Thyroid gland (tissue), 4 donors: ENCODE measurements around the gene PANX2. TPM values are rescaled to one million over a fixed set of nuclear protein-coding genes. Genes with fewer than 3 reads are reported as not detected.

Experiments used
- DNase-seq, 2 donors: peaks; one replicate each; pipeline ENCODE4 v3.0.0-alpha.2; 2019
- H3K27ac ChIP-seq, 3 donors: fragments of 200-600 bp; sonication (generic); 1 replicate in 2 of 3; 2 replicates in 1 of 3; pipeline ENCODE4 v1.5.1; 2016 to 2019; ENCODE audit warnings: mild to moderate bottlenecking in 1 of 3, moderate library complexity in 1 of 3
- H3K27me3 ChIP-seq: fragments of 200-600 bp; sonication (generic); one replicate; pipeline ENCODE4 v1.5.1; 2019
- H3K36me3 ChIP-seq, 2 donors: fragments of 200-600 bp; sonication (generic); one replicate each; pipeline ENCODE4 v1.5.1; 2016 to 2019
- H3K4me1 ChIP-seq, 2 donors: fragments of 200-600 bp; sonication (generic); one replicate each; pipeline ENCODE4 v1.5.1; 2017 to 2019
- H3K4me3 ChIP-seq, 3 donors: fragments of 200-600 bp; sonication (generic); replicated peaks in 1 of 3; 1 replicate in 2 of 3; 2 replicates in 1 of 3; pipeline ENCODE4 v1.5.1; 2016; ENCODE audit warnings: mild to moderate bottlenecking in 1 of 3
- H3K9me3 ChIP-seq: fragments of 200-600 bp; sonication (generic); one replicate; pipeline ENCODE4 v1.5.1; 2017
- CTCF ChIP-seq, 6 experiments: fragments of 200-600 bp in 3 of 6; fragments of 450-650 bp in 3 of 6; sonication (generic) in 3 of 6; IDR thresholded peaks; one replicate each; pipeline ENCODE4 v1.5.1; 2016 to 2019; ENCODE audit warnings: antibody characterized with exemption in 6 of 6, mild to moderate bottlenecking in 2 of 6, inconsistent platforms in 1 of 6, moderate library complexity in 1 of 6
- POLR2A ChIP-seq, 2 donors: fragments of 450-650 bp; IDR thresholded peaks; one replicate each; pipeline ENCODE4 v1.6.1; 2017; ENCODE audit warnings: antibody characterized with exemption in 2 of 2, mild to moderate bottlenecking in 2 of 2, moderate library complexity in 1 of 2
- WGBS, 2 donors: methylation state at CpG; one replicate each; pipeline ENCODE4 v1.1.5; 2017; 5-methylcytosine and 5-hydroxymethylcytosine counted together
- intact Hi-C: fragments of 100-400 bp; cut with DNase I; formaldehyde crosslinking; loops from one replicate; pipeline ENCODE4 v1.15.1; 2023
- total RNA-seq, 4 donors: library from RNA; depleted of rRNA; stranded (reverse); fragments of >200 nt; gene quantifications; one replicate each; pipeline ENCODE4 v1.2.3, GENCODE V29; 2016

PANX2 gene
- total RNA-seq, 4 donors from 2014 or later = 9.0 to 12.1 (median 10.9) TPM

DNA sequence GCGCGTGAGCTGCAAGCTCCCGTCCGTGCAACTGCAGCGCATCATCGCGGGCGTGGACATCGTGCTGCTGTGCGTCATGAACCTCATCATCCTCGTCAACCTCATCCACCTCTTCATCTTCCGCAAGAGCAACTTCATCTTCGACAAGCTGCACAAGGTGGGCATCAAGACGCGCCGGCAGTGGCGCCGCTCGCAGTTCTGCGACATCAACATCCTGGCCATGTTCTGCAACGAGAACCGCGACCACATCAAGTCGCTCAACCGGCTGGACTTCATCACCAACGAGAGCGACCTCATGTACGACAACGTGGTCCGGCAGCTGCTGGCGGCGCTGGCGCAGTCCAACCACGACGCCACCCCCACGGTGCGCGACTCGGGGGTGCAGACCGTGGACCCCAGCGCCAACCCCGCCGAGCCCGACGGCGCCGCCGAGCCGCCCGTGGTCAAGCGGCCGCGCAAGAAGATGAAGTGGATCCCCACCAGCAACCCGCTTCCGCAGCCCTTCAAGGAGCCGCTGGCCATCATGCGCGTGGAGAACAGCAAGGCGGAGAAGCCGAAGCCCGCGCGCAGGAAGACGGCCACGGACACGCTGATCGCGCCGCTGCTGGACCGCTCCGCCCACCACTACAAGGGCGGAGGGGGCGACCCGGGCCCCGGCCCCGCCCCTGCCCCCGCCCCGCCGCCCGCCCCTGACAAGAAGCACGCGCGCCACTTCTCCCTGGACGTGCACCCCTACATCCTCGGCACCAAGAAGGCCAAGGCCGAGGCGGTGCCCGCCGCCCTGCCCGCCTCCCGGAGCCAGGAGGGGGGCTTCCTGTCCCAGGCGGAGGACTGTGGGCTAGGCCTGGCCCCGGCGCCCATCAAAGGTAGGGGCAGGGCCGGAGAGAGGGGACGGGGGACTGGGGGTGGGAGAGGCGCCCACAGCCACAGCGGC lies 7.3 kb downstream of the PANX2 start:
- DNase-seq = no peak
- 86 to 91% methylated on average over 62 to 64 of the region's 98 CpGs for WGBS, 2 donors
- no peaks in the 10 kb centered on the region for H3K27me3 ChIP-seq

DNA sequence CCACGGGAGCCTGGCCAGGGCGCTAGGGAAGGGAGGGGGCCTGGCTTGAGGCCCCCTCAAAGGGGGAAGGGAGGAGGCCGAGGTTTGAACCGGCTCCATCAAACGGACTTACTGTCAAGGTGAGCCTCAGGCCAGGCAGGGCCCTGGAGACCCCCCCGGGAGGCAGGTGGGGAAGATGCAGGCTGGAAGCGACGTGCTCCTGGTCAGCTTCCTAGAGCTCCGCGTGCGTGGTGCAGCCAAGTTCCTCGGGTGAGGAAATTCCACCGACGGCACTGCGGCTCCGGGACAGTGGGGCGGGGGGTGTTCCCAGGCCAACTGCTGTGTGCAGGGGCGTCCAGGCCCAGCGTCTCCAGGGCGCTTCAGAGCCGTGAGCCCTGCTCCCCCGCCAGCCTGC lies 7.9 kb downstream of the PANX2 start:
- Histone ChIP-seq H3K27ac (no peak overlapping the region), H3K36me3 (no peaks in the 10 kb centered on the region), H3K4me1 (peaks cover 11 to 12% of the 10 kb centered on the region in 2 donors), H3K9me3 (no peaks in the 10 kb centered on the region), H3K4me3 (no peak overlapping the region), H3K27me3 (no peaks in the 10 kb centered on the region)
- intact Hi-C loops = no loop called here
- TF ChIP-seq POLR2A (IDR thresholded peaks at IDR 0.05) = no peak
- no peak for TF ChIP-seq CTCF (IDR thresholded peaks at IDR 0.05)
- DNase-seq = no peak
- WGBS, 2 donors = 59 to 82% methylated on average over 16 to 20 of the region's 22 CpGs

More for the DNA sequence above, 7.3 kb downstream of the PANX2 start:
- intact Hi-C loops = no loop called here
- Histone ChIP-seq H3K4me1 (peaks cover 5 to 6% of the 10 kb centered on the region in 2 donors), H3K36me3 (no peaks in the 10 kb centered on the region), H3K4me3 (no peak overlapping the region), H3K27ac (no peak overlapping the region), H3K9me3 (no peaks in the 10 kb centered on the region)
- TF ChIP-seq CTCF (IDR thresholded peaks at IDR 0.05) (no peak), POLR2A (IDR thresholded peaks at IDR 0.05) (no peak)

DNA sequence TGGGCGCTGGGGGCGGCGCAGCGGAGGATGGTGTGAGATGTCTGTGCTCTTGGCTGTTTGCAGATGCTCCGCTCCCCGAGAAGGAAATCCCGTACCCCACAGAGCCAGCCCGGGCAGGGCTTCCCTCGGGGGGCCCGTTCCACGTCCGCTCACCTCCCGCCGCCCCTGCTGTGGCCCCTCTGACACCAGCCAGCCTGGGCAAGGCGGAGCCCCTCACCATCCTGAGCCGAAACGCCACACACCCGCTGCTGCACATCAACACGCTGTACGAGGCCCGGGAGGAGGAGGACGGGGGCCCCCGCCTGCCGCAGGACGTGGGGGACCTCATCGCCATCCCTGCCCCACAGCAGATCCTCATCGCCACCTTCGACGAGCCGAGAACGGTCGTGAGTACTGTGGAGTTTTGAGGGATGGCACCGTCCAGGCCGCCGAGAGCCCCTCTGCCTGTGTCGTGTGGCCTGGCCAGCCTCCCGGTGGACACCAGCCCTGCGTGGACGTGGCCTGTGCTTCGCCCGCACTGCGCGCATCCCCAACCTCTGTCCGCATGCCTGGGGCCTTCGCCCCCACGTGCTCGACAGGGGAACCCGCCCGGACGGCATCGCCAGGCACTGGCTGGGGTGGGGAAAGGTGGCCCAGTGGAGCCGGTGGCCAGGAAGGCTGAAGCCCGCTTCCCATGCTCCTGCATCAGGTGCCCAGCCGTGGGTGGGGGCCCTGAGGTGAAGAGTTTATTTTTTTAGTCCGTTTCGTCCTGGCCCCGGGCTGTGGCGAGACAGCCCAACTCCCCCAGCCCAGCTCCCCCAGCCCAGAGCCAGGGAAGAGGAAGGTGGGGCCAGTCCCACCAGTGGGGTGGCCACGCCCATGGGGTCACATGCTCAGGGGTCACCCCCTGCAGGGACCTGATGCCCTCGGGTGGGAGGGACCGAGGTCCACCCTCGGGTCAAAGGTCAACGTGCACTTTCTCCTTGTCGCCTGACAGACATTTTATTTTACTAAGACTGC lies 8.6 kb downstream of the PANX2 start:
- no peak for DNase-seq
- Histone ChIP-seq H3K27me3 (no peaks in the 10 kb centered on the region), H3K9me3 (no peaks in the 10 kb centered on the region), H3K27ac (no peak overlapping the region), H3K4me1 (peaks cover 17 to 19% of the 10 kb centered on the region in 2 donors), H3K36me3 (no peaks in the 10 kb centered on the region), H3K4me3 (no peak overlapping the region)
- 90 to 91% methylated on average over 31 to 46 of the region's 64 CpGs for WGBS, 2 donors
- TF ChIP-seq CTCF (IDR thresholded peaks at IDR 0.05) (no peak), POLR2A (IDR thresholded peaks at IDR 0.05) (no peak)
- intact Hi-C loops = no loop called here

- H3K4me3 ChIP-seq = no peak overlapping the region
- H3K36me3 ChIP-seq = no peaks in the 10 kb centered on the region
- no peak for DNase-seq
- H3K4me1 ChIP-seq = peaks cover 23 to 29% of the 10 kb centered on the region in 2 donors
- H3K27ac ChIP-seq = no peak overlapping the region
- H3K27me3 ChIP-seq = no peaks in the 10 kb centered on the region
- intact Hi-C loops = no loop called here
- WGBS, 2 donors = 90% methylated on average over 20 to 36 of the region's 39 CpGs
- TF ChIP-seq POLR2A (IDR thresholded peaks at IDR 0.05) (no peak), CTCF (IDR thresholded peaks at IDR 0.05) (no peak)
- no peaks in the 10 kb centered on the region for H3K9me3 ChIP-seq
Observed at GRCh38 chr22:50179937-50180726, 9.6 kb downstream of the PANX2 start.
